GM21528 (cell line): ENCODE results near the gene DYSF.

Experiments used
- ATAC-seq: cut with Tn5 transposase; IDR thresholded peaks from one replicate; pipeline ENCODE4 v1.9.1; 2021; ENCODE audit warnings: mild to moderate bottlenecking, moderate library complexity; ENCODE audit not compliant: unreplicated experiment, low FRiP score

Gene DYSF

DNA sequence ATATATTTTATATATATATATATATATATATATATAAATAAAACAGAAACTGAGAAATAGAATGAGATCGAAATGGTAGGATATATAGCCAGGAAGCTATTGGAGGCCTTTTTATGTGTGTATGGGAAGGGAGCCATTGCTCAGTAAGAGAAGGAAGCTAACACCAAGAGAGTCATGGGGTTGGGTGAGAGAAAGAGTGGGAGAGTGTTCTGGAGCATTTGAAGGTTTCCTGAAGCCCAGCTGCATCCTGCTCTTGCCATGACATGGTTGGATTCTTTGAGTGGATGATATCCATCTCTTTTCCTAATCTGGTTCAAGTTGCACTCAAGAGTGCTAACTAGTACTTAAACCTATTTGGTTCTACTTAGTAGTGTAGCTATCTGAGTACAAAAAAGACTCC, 282.3 kb downstream of the DYSF start:
- no peak for ATAC-seq
